HL-60 (cell line): Measurements from ENCODE around the gene ROBO1.
"Not testable (repeated sequence)": the region's sequence is repeated elsewhere in the genome, so short reads cannot be mapped to it uniquely, and the experiment has no call there.

Experiments
- DNase-seq, 2 experiments: peaks; one replicate each; pipeline ENCODE4 v3.0.0-alpha.2; 2010 to 2020; ENCODE audit warnings: low read depth in 1 of 2, low spot score in 1 of 2
- H3K27ac ChIP-seq: fragments of 250-450 bp; sonication (Bioruptor Pico); replicated peaks from 2 replicates; pipeline ENCODE4 v1.5.1; 2020; ENCODE audit warnings: mild to moderate bottlenecking, moderate library complexity
- H3K27me3 ChIP-seq: fragments of 250-450 bp; sonication (Bioruptor Pico); 2 replicates; pipeline ENCODE4 v1.5.1; 2021; ENCODE audit warnings: mild to moderate bottlenecking, moderate library complexity; ENCODE audit not compliant: insufficient read depth, poor library complexity, severe bottlenecking
- H3K4me3 ChIP-seq: replicated peaks from 2 replicates; pipeline ENCODE4 v1.5.1; 2011; ENCODE audit warnings: mild to moderate bottlenecking, control low read depth, low read length; ENCODE audit not compliant: insufficient read depth
- CTCF ChIP-seq: IDR thresholded peaks from one replicate; pipeline ENCODE4 v1.5.1; 2011; ENCODE audit warnings: low read length, control low read depth, inconsistent platforms; ENCODE audit not compliant: insufficient read depth
- GABPA ChIP-seq: IDR thresholded peaks from 2 replicates; pipeline ENCODE4 v1.6.1; 2012; ENCODE audit warnings: low read depth
- POLR2AphosphoS5 ChIP-seq: IDR thresholded peaks from 2 replicates; pipeline ENCODE4 v1.6.1; 2012; ENCODE audit warnings: low read depth
- REST ChIP-seq: IDR thresholded peaks from 2 replicates; pipeline ENCODE4 v1.6.1; 2012; ENCODE audit warnings: low read depth; ENCODE audit not compliant: insufficient replicate concordance
- SPI1 ChIP-seq: IDR thresholded peaks from 2 replicates; pipeline ENCODE4 v1.6.1; 2012; ENCODE audit warnings: low read depth, mild to moderate bottlenecking, borderline replicate concordance

Gene ROBO1

DNA sequence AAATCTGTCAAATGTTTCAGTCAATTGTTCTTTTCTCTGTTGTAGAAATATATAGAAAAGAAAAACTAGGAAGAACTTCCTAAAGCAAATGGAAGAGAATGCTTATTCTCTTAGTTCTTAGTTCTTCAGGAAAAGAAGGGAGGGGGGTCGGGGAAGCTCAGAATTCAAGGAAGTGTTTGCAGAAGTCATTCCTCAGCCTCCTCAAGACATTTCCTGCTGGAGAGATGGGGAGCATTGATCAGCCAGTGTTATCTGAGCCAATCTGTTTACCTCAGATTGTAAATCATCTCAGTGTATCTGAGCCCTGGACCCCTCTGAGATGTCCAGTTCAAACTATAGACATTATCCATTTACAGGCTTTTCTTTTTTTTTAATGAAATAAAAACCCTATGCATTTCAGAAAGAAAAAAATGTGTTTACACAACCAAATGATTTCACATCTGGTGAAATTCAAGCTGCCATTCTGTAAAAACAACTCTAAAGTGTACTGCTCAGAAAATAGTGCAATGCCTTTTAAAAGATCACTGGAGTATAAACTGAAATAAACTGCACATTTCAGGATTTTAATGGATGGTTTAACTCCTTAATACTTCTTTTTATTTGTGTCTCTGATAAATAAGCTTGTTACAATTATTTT is 460.7 kb downstream of the ROBO1 start:
- no peak overlapping the region for H3K27ac ChIP-seq
- no peak for DNase-seq
- no peaks in the 10 kb centered on the region for H3K27me3 ChIP-seq
- H3K4me3 ChIP-seq = no peak overlapping the region
- TF ChIP-seq REST = no peak
- TF ChIP-seq SPI1 = no peak
- no peak for TF ChIP-seq CTCF
- TF ChIP-seq GABPA = no peak
- no peak for TF ChIP-seq POLR2AphosphoS5

GRCh38 chr3:79299949-79300635 is 467.7 kb downstream of the ROBO1 start:
- not testable (repeated sequence) for H3K27me3 ChIP-seq, H3K4me3 ChIP-seq, H3K27ac ChIP-seq, DNase-seq

DNA sequence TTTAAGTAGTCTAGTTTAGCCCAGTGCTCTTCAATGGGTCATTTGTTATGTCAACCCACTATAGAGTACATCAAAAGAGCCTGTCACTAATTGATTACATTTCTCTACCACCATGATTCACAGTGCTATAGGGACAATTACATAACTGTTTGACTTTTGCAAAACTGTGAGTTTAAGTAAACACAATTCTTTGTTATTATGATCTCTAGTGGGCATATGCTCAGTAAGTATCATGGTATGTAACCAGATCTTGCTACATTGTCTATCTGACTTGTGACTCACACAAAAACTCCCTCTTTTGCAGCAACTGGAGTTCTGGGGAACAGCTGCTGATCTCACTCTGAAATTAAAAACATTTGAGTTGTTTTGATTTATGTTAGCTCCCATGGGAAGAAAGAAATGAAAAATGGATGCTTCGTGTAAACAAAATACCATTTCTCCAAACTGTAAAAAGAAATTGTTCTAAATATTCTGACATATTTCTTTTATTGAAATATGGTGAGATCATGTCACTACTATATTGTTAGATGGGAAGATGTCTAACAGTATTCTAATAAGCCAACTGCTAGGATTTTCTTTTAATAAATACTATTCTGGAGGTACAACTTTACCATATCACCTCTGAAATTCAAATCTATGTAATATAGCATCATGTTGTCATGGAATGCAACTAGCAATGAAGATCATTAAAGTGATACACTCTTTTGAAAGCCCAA is 470.4 kb downstream of the ROBO1 start:
- DNase-seq = no peak
- Histone ChIP-seq H3K27ac (no peak overlapping the region), H3K4me3 (no peak overlapping the region), H3K27me3 (no peaks in the 10 kb centered on the region)
- TF ChIP-seq SPI1 (no peak), GABPA (no peak), POLR2AphosphoS5 (no peak), REST (no peak), CTCF (no peak)

GRCh38 chr3:79286882-79287281 is 480.9 kb downstream of the ROBO1 start:
- H3K4me3 ChIP-seq = no peak overlapping the region
- DNase-seq = no peak
- H3K27me3 ChIP-seq = no peaks in the 10 kb centered on the region
- H3K27ac ChIP-seq = no peak overlapping the region
- TF ChIP-seq REST (no peak), GABPA (no peak), POLR2AphosphoS5 (no peak), SPI1 (no peak), CTCF (no peak)
